Measurements from ENCODE around the gene CHCHD3. TPM values are rescaled to one million over a fixed set of nuclear protein-coding genes. Genes with fewer than 3 reads are reported as not detected.
A peak's percentile ranks its signal among the peaks of the same experiment; 100 is the strongest.
"Not testable (repeated sequence)": the region's sequence is repeated elsewhere in the genome, so short reads cannot be mapped to it uniquely, and the experiment has no call there.

Gene CHCHD3
- total RNA-seq, 1 donor from 2014 or later, result 53.2 TPM

DNA sequence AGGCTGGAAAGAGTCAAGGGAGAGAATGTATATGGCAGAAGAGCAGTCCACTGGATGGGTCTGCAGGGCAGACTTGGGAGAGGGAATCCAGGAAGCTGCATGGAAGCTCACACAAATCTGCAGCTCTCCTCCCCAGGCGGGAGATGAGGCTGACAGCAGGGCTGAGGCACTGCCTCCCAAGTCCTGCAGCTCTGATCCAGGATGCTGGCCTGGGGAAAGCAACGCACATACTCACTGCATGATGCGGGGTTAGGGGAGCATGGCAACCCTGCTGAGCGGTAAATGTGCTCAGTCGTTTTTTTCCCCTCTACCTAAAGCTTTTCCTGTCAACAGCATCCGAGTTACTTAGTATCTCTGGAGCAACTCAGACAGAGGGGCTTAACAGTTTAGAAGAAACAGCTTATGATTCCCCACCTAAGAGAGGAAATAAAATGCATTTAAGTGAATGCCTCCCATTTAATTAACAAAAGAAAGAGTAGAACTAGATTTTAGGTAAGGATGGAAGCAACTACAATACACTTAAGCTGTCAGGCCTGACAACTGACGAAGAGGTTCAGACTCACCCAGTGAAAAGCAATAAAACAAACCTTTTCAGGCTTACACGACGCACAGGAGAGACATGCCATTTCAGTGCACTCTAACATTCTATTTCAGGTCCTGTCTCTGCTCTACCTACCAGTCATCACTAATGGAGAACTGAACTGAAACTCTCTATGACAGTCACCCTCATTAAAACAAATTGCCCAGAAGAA, 37.0 kb downstream of the CHCHD3 start:
- no peak for DNase-seq (ENCODE audit: low read depth in 2 of 2)

DNA sequence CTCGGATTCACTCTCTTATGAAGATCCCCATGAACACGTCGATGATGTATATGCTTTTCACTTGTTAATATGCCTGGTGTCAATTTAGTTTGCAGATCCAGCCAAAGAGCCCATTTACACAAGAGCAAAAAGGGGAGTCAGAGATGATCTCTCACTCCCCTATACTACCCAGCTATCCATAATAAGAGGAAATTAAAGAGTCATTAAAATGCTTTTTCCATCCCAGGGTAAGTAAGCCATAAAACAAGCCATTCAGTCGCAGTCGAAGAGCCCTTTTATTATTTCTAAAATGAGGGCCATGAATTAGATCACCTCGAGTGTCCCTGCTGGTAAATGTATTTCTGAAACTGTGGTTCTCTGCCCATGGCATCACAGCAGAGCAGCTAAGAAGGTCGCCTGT, 41.2 kb downstream of the CHCHD3 start:
- no peak for DNase-seq (ENCODE audit: low read depth in 2 of 2)

DNA sequence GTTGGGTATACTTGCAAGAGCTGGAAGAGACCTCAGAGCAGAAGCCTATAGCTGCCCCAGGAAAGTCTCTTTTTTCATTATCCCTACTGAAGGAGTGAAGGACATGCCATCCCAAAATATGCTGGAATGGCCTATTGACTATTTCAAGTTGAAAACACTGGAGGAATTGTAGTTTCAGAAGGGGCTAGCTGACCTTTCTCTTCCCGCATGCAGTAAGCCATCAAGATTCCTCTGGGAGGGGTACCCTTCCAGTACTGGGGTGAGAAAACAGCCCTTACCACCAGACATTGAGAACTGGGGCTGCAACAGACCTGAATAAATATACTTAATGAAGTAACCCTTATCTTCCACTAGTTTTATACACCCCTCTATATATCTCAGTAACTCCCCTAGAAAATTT, 41.7 kb downstream of the CHCHD3 start:
- no peak for DNase-seq (ENCODE audit: low read depth in 2 of 2)

DNA sequence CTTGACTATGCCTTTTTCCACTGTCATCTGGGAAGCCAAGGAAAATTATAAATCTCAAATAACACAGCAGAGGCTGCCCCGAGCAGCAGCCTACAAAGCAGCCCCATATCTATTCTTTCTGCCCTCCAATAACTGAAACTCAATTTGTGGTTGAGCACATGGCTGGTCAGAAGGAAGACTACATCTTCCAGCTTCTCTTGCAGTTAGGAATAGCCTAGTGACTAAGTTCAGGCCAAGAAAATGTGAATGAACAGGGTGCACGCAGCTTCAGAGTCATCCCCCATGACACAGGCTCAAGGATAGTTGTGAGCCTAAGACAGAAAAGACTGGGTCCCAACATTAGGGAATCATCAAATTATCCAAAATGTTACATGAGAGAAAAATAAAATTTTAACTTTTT, 42.3 kb downstream of the CHCHD3 start:
- no peak for DNase-seq (ENCODE audit: low read depth in 2 of 2)

DNA sequence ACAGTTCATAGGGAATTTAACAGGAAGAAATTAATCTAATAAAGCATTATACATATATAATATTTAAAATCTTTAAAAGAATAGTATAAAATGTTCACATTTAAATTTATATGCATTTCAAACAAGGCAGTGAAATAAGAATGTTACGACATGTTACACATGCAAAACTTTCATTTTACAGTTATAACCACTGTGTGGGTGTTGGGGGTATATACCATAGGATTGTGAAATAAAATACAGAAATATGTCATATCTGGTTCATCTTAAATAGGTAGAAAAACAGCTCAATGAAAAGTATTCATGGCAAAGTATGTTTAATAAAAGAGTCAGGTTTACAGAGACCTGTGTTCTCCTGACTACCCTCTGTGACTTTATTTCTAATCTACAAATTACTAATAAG, 45.6 kb downstream of the CHCHD3 start:
- no peak for DNase-seq (ENCODE audit: low read depth in 2 of 2)

DNA sequence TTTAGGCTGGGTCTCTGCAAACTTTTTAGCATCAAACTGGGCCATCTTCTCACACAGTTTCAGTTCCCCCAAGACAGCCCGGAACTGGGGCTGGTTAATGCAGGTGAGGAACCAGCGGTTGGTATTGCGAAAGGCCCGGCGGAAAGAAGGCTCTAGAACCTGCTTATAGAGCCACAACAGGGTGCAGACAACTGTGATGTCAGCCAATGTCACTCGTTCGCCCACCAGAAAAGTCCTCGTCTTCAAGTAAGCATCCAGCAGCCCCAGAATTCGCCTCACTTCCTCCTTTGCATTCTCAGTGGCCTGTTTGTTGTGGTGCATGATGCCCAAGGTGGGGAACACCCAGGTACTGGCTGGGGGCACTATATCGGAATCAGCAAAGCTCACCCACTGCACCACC, 46.6 kb downstream of the CHCHD3 start:
- not testable (repeated sequence) for DNase-seq (ENCODE audit: low read depth in 2 of 2)

DNA sequence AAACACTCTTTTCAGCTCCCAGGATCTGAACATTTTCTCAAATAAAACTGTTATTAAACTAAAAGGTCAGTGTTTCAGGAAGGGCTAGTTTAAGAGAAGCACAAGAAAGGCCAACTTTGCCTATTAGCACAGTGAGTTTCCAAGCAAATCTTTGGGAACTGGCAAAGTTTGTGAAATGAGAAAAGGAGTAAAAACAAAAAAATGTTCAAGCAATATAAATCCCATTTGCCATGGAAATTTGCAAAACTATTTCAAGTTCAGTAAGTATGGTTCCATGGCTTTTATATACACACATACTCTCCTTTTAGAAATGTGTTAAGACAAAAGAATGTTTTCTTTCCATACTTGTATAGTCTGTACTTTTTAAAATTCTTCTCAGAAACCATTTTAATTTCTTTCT, 51.5 kb downstream of the CHCHD3 start:
- DNase-seq (ENCODE audit: low read depth in 2 of 2), result no peak

DNA sequence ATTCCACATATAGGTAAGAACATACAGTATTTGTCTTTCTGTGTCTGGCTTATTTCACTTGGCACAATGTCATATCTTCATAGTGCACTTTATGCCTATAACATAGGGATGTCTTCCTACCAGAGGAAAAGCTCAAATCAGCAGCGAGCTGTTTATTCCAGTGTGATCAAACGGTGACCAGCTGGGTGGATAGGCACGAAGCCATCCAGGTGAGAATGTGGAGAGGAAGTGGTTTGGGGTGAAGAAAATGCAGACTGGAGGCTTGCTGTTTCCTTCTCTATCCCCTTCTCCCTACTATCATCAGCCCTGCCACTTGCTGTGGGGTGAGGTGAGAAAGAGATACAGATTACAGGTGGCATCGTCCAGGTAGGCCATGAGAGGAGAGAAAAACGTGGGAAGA, 52.4 kb downstream of the CHCHD3 start:
- no peak for DNase-seq (ENCODE audit: low read depth in 2 of 2)

DNA sequence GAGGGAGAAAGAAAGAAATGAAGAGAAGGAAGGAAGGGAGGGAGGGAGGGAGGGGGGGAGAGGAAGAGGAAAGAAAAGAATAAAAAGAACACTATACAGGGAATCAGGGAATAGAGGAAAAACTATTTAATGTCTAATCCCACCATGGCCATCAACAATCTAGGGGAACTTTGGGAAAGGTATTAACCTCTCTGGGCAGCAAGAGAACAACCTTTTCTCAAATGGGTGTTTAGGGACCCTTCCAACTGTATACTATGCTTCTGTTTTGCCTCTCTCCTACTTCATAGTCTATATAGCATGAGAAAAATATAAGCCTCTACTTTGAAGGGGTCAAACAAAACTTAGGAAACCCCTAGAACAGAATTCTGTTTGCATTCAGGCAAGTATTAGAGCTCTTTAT, 54.5 kb downstream of the CHCHD3 start:
- no peak for DNase-seq (ENCODE audit: low read depth in 2 of 2)

DNA sequence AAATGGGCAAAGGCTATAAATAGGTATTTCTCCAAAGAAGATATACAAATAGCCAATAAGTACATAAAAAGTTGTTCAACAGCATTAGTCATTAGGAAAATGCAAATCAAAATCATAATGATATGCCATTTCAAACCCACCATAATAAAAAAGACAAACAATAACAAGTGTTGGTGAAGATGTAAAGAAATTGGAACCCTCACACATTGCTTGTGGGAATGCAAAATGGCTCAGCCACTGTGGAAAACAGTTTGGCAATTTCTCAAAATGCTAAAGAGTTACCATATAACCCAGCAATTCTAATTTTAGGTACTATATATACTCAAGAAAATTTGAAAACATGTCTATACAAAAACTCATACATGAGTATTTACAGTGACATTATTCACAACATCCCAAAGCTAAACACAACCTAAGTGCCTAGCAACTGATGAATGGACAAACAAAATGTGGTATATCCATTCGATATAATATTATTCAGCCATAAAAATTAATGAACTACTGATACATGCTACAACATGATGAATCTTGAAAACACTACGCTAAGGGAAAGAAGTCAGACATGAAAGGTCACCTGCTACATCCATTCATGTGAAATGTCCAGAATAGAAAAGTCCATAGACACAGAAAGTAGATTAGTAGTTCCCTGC, 55.6 kb downstream of the CHCHD3 start:
- no peak for DNase-seq (ENCODE audit: low read depth in 2 of 2)

DNA sequence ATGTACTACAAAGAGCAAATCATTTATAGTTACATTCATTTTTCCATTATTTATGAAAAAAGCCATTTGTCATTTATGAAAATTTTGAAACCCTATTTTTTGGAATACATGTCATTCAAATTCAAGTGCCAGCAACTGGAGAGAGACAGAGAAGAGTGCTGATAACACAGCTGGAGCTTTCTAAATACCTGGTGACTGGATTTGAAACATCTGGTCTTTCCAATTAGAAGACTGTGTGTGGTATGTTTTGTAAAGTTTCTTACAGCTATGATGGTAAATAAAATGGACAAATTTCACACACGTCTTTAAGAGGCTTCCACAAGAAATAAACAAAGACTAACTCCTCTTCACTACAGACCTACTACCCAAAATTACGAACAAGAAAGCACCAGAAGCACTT, 56.8 kb downstream of the CHCHD3 start:
- DNase-seq (ENCODE audit: low read depth in 2 of 2), result no peak

DNA sequence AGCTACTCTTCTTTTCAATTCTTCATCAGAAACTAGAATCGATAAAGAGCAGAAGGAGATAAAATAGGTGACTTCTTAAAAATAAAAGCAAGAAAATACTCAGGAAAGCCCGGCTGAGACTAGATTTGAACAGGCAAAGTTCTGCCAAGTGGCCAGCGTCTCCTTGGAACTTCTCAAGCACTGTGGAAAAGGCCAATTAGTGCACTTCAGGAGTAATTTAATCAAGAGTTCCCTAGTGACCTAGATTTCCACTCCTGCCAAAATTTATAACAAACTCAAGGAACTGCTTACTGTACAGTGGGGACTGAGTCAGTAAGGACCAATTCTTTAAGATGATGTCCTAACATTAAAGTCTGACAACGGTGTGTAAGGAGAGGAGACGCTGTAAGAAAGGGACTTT, 57.3 kb downstream of the CHCHD3 start:
- DNase-seq (ENCODE audit: low read depth in 2 of 2), result no peak

DNA sequence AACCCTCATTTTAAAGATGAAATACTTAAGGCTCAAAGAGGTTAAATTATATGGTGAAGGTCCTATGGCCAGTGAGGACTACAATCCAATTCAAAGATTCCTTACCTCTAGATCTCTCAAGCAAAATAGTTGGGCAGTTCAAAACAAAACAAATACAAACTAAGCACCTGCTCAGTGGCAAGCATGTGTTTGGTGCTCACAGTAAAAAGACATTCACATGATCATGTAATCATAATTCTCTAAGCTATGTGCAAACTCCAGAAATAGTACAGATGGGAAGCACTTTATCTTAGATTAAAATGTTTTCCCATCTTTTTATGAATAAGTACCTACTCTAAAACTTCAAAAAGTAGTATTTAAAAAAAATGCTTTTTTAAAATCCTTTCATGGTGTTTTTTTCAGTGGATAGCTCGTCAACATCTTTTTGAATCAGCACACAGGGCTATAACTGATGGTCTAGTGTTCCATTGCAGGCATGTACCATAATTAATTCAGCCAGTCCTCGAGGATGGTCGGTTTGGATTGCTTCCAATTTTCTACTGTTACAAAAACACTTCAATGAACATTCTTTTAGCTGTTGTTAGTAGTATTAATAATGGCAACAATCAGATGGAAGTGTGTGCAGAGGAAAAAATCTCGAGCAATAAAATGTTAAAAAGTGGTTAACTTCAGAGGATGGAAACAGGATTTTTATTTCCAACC, 58.4 kb downstream of the CHCHD3 start:
- peak in 1 of 2 donors; percentile 15 for DNase-seq (ENCODE audit: low read depth in 2 of 2)

DNA sequence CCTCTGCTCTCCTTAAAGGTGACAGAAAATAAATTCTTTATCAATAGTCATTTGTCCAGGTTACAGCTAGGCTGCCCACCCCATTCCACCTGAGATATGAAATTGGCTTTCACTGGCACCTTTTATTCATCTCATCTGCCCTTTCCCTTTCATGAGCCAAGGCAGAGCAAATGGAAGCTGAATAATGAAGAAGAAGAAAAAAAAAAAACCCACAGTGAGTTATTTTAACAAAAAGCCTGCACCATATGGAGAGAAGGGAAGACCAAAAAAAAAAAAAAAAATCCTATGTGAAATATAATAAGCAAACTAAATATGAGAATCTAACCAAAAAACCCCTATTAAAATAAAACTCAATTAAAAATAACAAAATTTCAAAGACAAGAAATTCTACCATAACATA, 59.2 kb downstream of the CHCHD3 start:
- DNase-seq (ENCODE audit: low read depth in 2 of 2), result no peak

DNA sequence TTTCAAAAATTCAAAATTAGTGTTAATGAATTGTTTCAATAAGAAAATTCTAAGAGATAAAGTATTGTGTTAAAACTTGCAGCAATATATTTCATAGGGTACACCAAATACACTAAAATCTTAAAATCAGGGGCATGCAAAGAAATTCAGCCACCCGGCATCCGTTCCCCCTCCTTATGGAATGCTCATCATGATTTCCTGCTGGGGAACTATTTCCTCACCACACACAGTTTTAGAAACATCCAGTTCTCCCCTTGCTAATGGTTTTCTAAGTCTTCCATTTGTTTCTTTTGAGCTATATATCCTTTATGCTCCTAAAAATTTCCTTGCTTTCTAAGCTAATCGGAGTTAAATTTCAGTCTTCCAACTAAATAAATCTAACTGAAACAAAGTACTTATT, 60.7 kb downstream of the CHCHD3 start:
- DNase-seq (ENCODE audit: low read depth in 2 of 2), result peak; percentile 20 to 25

DNA sequence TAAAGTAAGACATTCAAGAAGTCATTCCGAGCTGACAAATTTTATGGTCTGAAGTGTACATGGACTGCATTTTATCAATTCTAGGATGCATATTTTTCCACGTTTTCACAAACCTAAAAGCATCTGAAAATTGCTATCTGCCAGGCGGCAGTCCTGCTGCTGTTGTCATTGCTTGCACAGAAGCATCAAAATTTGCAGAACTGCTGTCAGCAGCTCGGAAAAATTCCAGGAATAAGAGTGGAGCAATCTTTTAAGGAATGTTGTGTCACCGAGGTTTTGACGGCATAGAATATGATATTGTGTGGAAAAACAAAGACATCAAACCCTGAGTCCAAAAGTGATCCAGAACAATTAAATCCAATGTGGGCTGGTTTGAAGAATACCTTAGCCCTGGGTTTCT, 61.4 kb downstream of the CHCHD3 start:
- DNase-seq (ENCODE audit: low read depth in 2 of 2), result no peak

DNA sequence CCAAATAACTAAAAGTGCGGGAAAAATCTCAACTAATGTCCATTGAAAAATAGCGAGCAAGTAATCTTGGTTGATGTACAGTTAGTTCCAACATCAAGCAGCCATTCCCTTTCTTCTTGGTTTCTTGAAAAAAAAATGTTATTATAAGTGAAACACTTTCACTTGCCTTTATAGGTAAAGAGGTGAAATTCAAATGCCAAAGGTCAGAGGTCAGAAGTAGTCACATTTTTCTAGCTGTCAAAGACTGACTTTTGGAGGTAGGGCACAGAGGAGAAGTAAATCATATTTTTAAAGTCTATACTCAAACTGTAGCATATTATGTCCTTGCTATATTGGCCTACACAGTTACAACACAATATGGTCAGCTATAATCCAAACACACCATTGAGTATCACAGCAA, 62.3 kb downstream of the CHCHD3 start:
- DNase-seq (ENCODE audit: low read depth in 2 of 2), result no peak

DNA sequence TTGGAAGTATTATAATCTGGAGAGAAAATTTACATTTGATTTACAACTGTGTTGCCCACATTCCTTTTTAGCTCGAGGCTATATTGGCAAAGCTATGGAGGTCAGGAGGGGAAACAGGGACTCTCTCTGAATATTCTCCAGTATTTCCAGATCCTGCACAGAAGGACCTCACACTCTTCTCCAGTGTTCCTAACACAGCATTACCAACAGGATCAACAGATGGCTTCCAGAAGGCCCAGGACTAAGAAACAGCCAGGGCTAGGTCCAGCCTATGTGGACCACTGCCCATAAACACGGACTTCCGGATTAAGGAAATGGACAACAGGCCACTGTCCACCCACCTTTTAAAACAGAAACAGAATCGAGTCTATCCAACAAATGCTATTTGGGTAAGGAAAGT, 65.3 kb downstream of the CHCHD3 start:
- DNase-seq (ENCODE audit: low read depth in 2 of 2), result peak; percentile 29 to 50

DNA sequence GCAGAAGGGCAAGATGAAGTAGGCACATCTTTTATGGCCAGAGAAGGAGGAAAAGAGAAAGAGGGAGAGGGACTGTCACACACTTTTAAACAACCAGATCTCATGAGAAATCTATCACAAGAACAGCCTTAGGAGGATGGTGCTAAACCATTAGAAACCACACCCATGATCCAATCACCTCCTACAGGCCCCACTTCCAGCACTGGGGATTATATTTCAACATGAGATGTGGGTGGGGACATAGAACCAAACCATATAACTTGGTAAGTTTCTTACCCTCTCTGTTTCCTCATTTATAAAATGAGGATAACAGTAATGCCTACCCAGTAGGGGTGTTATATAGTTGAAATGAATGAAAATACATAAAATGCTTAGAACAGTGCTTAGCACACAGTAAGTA, 66.0 kb downstream of the CHCHD3 start:
- no peak for DNase-seq (ENCODE audit: low read depth in 2 of 2)

DNA sequence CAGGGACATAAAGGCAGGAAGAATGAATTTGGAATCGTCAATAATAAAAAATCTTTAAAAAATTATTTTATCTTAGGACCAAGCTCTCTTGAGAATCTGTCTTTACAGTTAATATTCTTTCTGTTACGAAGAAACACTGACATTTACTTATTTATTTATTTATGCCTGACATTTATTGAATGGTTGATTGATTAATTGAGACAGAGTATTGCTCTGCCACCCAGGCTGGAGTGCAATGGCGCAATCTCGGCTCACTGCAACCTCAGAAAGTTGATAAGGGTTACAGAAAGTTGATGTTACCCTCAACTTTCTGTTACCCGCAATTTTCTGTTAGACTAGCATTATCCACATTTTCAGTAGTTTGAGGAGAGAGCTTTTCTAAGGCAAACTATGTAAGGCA, 70.1 kb downstream of the CHCHD3 start:
- DNase-seq (ENCODE audit: low read depth in 2 of 2), result no peak

DNA sequence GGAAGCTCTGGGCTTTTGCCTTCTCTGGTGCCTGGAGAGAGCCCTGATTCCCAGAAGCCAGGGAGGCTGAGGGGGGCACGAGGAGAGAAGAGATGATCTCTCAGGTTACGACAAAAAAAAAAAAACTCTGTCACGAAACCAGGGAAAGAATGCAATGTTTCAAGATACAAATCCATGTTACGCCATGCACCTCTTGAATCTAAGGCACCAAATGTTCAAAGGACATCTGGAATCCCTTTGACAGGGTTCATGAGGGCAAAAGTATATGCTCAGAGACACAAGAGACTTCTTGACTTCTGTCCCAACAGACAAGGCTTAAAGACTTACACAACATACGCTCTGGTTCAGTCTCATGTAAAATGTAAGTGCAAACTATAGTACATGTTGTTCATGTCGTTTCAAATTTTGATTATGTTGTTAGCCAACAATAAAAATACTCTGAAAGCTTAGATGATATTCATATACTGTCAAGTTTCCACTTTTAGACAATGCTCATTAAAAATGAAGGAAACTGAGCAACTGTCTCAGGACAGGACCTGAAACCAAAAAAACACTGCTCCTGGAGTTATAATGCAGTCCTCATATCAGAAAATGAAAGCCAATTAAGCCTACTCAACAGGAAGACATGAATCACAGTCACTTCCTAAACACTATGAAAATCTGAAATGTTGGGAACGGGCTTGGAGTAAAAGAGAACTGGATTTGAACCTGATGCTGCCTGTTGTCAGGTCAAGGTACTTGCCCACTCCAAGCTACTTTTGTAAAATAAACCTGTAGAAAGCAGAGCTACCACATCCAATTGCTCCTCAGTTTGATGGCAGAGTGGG, 72.3 kb downstream of the CHCHD3 start:
- DNase-seq (ENCODE audit: low read depth in 2 of 2), result peak; percentile 81 to 83

DNA sequence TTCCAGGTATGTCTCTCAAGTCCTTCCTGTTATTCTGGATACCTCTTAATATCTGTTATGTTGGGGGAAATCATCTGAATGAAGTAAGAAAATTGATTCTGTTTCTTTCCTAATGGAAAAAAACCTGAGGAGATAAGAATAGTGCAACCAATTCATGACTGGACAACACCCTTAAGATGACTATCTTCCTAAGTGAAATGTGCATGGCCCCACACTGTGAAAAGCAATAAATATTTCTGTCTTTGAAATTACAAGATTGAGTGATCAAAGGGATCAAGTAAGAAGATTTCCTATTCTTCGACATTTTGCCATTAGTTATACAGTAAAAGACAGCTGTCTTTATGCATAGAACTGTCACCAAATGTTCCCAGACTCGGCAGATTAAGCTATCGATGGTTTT, 73.9 kb downstream of the CHCHD3 start:
- DNase-seq (ENCODE audit: low read depth in 2 of 2), result no peak
